Caco-2 (cell line): Measurements from ENCODE around the gene SH3GL1. TPM values are rescaled to one million over a fixed set of nuclear protein-coding genes. Genes with fewer than 3 reads are reported as not detected.

Experiments used
- BruUV-seq: library from RNA; stranded (reverse); fragments of 400-500 nt; replicated peaks from 2 replicates; lab custom pipeline; 2021; lab: Mats Ljungman, UMichigan
- CTCF ChIA-PET: fragments of 300-600 bp; sonication (Branson Sonifier 250); formaldehyde crosslinking; loops from one replicate; lab custom pipeline; 2022; ENCODE audit warnings: antibody characterized with exemption; lab: Charles Lee
- POLR2A ChIA-PET: fragments of 300-600 bp; sonication (Branson Sonifier 250); formaldehyde crosslinking; loops from one replicate; lab custom pipeline; 2022; ENCODE audit warnings: antibody characterized with exemption; lab: Charles Lee
- DNase-seq, 2 experiments: peaks; one replicate each; pipeline versions ENCODE4 v3.0.0 to v3.0.0-alpha.2; 2020 to 2022
- H3K27me3 ChIP-seq: replicated peaks from 2 replicates; pipeline ENCODE4 v1.6.0; 2011; ENCODE audit warnings: low read length; ENCODE audit not compliant: control insufficient read depth, insufficient read depth
- H3K36me3 ChIP-seq: 2 replicates; pipeline ENCODE4 v1.5.1; 2011; ENCODE audit warnings: low read length; ENCODE audit not compliant: control insufficient read depth, insufficient read depth
- H3K4me1 ChIP-seq: fragments of 250-450 bp; sonication (Bioruptor Pico); 2 replicates; pipeline ENCODE4 v1.5.1; 2020; ENCODE audit warnings: mild to moderate bottlenecking
- H3K4me3 ChIP-seq: 2 replicates; pipeline ENCODE4 v1.5.1; 2011; ENCODE audit warnings: low read depth, mild to moderate bottlenecking, control low read depth, low read length
- H3K9me3 ChIP-seq: fragments of 250-450 bp; sonication (Bioruptor Pico); 2 replicates; pipeline ENCODE4 v1.5.1; 2020; ENCODE audit warnings: mild to moderate bottlenecking, moderate library complexity
- H3K27ac Mint-ChIP-seq: one replicate; pipeline ENCODE4 v1.8.0; 2022; ENCODE audit warnings: mixed read lengths; ENCODE audit not compliant: unreplicated experiment
- H3K27me3 Mint-ChIP-seq: one replicate; pipeline ENCODE4 v1.8.0; 2022; ENCODE audit warnings: mixed read lengths; ENCODE audit not compliant: insufficient read depth, unreplicated experiment
- H3K36me3 Mint-ChIP-seq: one replicate; pipeline ENCODE4 v1.8.0; 2022; ENCODE audit warnings: mild to moderate bottlenecking, mixed read lengths; ENCODE audit not compliant: insufficient read depth, unreplicated experiment
- H3K4me1 Mint-ChIP-seq: one replicate; pipeline ENCODE4 v1.8.0; 2022; ENCODE audit warnings: low read depth, mixed read lengths; ENCODE audit not compliant: unreplicated experiment
- H3K4me3 Mint-ChIP-seq: one replicate; pipeline ENCODE4 v1.8.0; 2022; ENCODE audit warnings: mild to moderate bottlenecking, moderate library complexity, mixed read lengths; ENCODE audit not compliant: unreplicated experiment
- H3K9me3 Mint-ChIP-seq: one replicate; pipeline ENCODE4 v1.8.0; 2022; ENCODE audit warnings: mixed read lengths; ENCODE audit not compliant: unreplicated experiment
- CTCF ChIP-seq, 2 experiments: fragments of 200-600 bp in 1 of 2; IDR thresholded peaks; 1 replicate in 1 of 2; 2 replicates in 1 of 2; pipeline versions ENCODE4 v1.5.1 to v1.8.0; 2011 to 2022; ENCODE audit warnings: antibody characterized with exemption in 1 of 2, control low read depth in 1 of 2, inconsistent platforms in 1 of 2, low read depth in 1 of 2, low read length in 1 of 2, mild to moderate bottlenecking in 1 of 2, moderate library complexity in 1 of 2; ENCODE audit not compliant: insufficient read depth in 1 of 2, severe bottlenecking in 1 of 2, unreplicated experiment in 1 of 2
- intact Hi-C: fragments of 100-400 bp; cut with micrococcal nuclease; formaldehyde crosslinking; loops from one replicate; pipeline ENCODE4 v1.10.0; 2022; ENCODE audit not compliant: unreplicated experiment
- total RNA-seq: library from RNA; stranded (reverse); gene quantifications from 2 replicates; pipeline ENCODE4 v1.2.3, GENCODE V29; 2022

SH3GL1 gene
- total RNA-seq, 1 experiment from 2014 or later, result 91.3 TPM

DNA sequence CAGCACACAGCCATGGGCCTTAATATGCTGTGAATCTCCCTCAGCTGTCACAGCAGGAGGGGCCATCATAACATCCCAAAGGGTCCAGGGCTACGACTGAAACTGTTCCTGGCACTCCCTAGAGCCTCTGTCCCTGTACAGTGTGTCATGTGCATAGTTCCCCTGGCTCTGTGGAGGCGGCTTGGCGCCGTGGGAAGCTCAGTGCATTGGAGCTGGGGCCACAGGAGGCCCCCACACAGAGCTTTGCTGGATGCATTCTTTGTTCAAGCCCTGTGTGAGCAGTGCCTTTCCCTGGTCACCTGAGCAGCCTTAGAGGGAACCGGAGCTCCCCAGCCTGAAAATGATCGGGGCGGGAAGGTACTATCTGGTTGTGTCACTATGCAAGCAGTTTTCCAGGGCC lies 35.9 kb upstream of the SH3GL1 start:
- POLR2A ChIA-PET, result no interaction called here

DNA sequence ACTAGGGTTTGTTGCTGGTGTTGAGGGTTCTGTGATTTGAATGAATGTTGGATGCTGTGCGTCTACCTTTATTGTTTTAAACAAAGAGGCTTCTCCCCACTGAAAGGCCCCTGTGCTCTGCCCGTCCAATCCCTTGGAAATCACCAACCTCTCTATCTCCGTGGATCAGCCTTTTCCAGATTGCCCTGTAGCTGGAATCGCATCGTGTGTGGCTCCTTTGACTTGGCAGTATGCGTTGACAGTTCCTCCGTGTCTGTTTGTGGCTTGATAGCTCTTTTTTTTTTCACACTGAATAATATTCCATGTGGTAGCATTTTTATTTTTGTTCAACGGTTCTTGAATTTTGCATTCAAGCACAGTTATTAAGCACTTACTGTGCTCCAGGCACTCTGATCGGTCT lies 34.0 kb upstream of the SH3GL1 start:
- Mint-ChIP-seq H3K4me3 (no peak overlapping the region), H3K27ac (no peak overlapping the region), H3K4me1 (no peaks in the 10 kb centered on the region), H3K9me3 (no peaks in the 10 kb centered on the region), H3K27me3 (no peaks in the 10 kb centered on the region), H3K36me3 (peaks cover 93% of the 10 kb centered on the region)
- Histone ChIP-seq H3K4me1 (no peaks in the 10 kb centered on the region), H3K36me3 (peaks cover 3% of the 10 kb centered on the region), H3K4me3 (no peak overlapping the region), H3K9me3 (no peaks in the 10 kb centered on the region), H3K27me3 (no peaks in the 10 kb centered on the region)
- DNase-seq, result no peak
- no peak for TF ChIP-seq CTCF (IDR thresholded peaks at IDR 0.05; ENCODE audit: insufficient read depth in 1 of 2, low read depth in 1 of 2, low read length in 1 of 2, severe bottlenecking in 1 of 2, unreplicated experiment in 1 of 2)
- no TSS peak for BruUV-seq
- intact Hi-C loops, result no loop called here
- CTCF ChIA-PET, result no interaction called here
- POLR2A ChIA-PET, result interaction anchor here (0.6 kb wide), 1 partner anchor 14 kb away, joined by 3 read pairs; no protein-coding TSS in a partner anchor

More for the DNA sequence above, 35.9 kb upstream of the SH3GL1 start:
- Mint-ChIP-seq H3K9me3 (no peaks in the 10 kb centered on the region), H3K27me3 (no peaks in the 10 kb centered on the region), H3K36me3 (peaks cover 91% of the 10 kb centered on the region), H3K4me1 (no peaks in the 10 kb centered on the region), H3K4me3 (no peak overlapping the region), H3K27ac (no peak overlapping the region)
- no peak overlapping the region for H3K4me3 ChIP-seq
- CTCF ChIA-PET, result no interaction called here
- H3K27me3 ChIP-seq, result no peaks in the 10 kb centered on the region
- no peak for DNase-seq
- no TSS peak for BruUV-seq
- H3K9me3 ChIP-seq, result no peaks in the 10 kb centered on the region
- no peaks in the 10 kb centered on the region for H3K4me1 ChIP-seq
- TF ChIP-seq CTCF (IDR thresholded peaks at IDR 0.05; ENCODE audit: insufficient read depth in 1 of 2, low read depth in 1 of 2, low read length in 1 of 2, severe bottlenecking in 1 of 2, unreplicated experiment in 1 of 2), result no peak
- H3K36me3 ChIP-seq, result peaks cover 3% of the 10 kb centered on the region
- intact Hi-C loops, result no loop called here

DNA sequence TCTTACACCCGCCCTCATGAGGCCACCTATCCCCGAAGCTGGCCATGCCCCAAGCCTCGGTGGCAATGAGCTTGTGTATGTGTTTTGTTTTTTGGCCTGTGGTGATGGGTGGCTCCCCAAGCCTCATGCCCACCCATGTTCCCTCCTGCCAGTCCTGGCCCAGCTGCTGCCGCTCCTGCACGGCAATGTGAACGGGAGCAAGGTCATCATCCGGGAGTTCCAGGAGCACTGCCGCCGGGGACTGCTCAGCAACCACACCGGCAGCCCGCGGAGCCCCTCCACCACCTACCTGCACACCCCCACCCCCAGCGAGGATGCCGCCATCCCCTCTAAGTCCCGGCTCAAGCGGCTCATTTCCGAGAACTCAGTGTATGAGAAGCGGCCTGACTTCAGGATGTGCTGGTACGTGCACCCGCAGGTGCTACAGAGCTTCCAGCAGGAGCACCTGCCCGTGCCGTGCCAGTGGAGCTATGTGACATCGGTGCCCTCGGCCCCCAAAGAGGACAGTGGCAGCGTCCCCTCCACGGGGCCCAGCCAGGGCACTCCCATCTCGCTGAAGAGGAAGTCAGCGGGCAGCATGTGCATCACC lies 32.7 kb upstream of the SH3GL1 start:
- Mint-ChIP-seq H3K27ac (no peak overlapping the region), H3K4me1 (no peaks in the 10 kb centered on the region), H3K9me3 (no peaks in the 10 kb centered on the region), H3K36me3 (peaks cover 93% of the 10 kb centered on the region), H3K4me3 (no peak overlapping the region), H3K27me3 (no peaks in the 10 kb centered on the region)
- Histone ChIP-seq H3K4me1 (no peaks in the 10 kb centered on the region), H3K4me3 (no peak overlapping the region), H3K36me3 (peaks cover 3% of the 10 kb centered on the region), H3K9me3 (no peaks in the 10 kb centered on the region), H3K27me3 (no peaks in the 10 kb centered on the region)
- POLR2A ChIA-PET, result no interaction called here
- no TSS peak for BruUV-seq
- intact Hi-C loops, result no loop called here
- no peak for TF ChIP-seq CTCF (IDR thresholded peaks at IDR 0.05; ENCODE audit: insufficient read depth in 1 of 2, low read depth in 1 of 2, low read length in 1 of 2, severe bottlenecking in 1 of 2, unreplicated experiment in 1 of 2)
- CTCF ChIA-PET, result no interaction called here
- DNase-seq, result no peak
